HG03280 (cell line): ENCODE data around the gene UPK3B.
"Not testable (repeated sequence)": the region's sequence is repeated elsewhere in the genome, so short reads cannot be mapped to it uniquely, and the experiment has no call there.

Experiments
- ATAC-seq: cut with Tn5 transposase; IDR thresholded peaks from one replicate; pipeline ENCODE4 v1.9.1; 2021; ENCODE audit warnings: mild to moderate bottlenecking, moderate library complexity; ENCODE audit not compliant: unreplicated experiment

Gene UPK3B

DNA sequence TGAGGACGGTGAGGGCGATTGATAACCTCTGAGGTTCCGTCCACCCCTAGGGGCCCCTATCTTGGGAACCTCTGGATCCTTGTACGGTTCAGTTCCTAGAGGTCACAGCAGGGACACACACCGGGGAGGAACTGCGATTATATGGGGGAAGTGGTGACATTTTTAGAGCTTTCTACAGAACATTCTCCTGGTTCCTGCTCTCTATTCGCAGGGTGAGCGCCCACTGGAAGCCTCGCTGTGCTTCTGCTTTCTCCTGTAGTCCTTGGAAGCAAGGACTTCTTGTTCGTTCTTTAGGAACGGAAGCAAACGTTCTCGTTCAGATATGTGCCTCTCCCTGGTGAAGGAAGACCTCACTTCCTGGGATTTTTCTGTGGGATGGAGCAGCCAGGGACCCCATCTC is 22.4 kb upstream of the UPK3B start:
- not testable (repeated sequence) for ATAC-seq

DNA sequence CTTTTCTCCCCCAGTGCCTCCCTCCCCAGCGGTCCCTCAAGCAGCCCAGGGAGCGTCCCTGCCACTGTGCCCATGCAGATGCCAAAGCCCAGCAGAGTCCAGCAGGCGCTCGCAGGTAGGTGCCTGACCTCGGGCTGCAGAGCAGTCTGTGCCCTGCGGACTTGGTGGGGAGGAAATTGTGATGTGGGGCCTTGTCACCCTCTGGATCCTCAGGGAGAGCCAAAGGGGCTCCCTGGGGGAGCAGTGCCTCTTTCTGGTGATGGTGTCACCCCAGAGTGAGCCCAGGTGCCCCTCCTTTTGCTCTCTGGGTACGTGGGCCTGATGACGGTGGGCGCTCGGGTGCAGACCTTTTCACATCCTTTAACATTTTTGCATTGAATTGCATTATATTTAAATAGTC is 18.2 kb upstream of the UPK3B start:
- not testable (repeated sequence) for ATAC-seq

DNA sequence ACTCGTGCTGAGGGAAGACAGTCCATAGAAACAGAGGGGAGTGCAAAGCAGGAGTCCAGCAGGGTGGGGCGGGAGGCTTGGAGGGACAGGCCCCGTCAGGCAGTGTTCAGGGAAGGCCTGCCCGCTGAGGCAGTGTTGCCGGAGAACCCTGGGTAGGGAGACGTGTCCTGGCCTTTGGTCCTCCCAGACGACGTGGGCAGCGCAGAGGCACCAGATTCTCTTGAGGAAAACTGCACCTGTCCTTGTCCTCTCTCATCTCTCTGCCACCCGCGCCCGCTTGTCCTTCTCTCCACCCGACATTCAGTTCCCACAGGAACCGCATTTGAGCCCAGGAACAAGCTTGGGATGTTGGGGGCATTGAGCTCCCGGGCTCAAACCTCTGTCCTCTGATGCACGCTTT is 14.6 kb upstream of the UPK3B start:
- not testable (repeated sequence) for ATAC-seq

DNA sequence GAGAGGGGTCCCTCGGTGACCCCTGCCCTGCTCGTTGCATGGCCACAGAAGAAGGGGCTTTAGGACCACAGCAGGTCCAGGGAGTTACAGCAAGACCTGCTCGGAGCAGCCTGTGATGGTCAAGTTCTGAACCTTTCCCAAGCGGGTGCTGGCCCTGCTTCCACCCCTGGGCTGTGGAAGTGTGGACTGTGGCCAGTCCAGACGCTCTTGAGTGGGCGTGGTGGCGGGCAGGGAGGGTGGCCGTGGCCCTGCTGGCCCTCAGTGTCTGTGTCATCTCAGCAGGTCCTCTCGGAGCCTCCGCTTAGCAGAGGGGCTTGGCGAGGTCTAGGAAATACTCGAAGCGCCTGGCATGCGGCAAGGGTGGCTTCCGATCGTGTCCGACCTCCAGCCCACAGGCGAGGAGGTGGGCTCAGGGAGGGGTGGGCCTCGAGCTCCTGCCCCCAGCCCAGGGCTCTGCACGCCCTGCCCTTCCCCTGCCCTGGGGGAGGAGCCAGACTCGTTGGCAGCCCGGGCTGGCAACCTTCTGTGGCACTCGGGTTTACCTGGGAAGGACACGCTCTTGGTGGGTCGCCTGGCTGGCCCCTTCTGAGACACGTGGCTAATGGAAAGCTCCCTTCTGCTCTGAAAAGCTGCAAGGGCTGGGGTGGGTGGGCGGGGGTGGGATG is 12.3 kb upstream of the UPK3B start:
- ATAC-seq: not testable (repeated sequence)

DNA sequence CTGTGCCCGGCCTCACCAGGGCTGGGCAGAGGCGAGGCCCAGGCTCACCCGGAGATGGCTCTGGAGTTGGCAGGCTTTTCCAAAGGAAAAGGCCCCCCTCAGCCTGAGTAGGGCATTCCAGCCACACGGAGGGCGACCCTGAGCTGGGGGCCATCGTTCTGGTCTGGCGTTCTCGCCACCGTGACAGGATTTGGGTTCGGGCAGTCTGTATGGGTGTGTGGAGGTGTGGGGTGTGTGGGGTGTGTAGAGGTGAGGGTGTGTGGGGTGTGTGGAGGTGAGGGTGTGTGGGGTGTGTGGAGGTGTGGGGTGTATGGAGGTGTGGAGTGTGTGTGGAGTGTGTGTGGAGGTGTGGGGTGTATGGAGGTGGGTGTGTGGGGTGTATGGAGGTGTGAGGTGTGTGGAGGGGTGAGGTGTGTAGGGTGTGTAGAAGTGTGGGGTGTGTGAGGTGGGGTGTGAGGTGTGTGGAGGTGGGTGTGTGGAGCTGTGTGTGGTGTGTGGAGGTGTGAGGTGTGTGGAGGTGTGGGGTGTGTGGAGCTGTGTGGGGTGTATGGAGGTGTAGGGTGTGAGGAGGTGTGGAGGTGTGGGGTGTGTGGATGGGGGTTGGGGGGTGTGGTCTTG is 11.7 kb upstream of the UPK3B start:
- not testable (repeated sequence) for ATAC-seq

DNA sequence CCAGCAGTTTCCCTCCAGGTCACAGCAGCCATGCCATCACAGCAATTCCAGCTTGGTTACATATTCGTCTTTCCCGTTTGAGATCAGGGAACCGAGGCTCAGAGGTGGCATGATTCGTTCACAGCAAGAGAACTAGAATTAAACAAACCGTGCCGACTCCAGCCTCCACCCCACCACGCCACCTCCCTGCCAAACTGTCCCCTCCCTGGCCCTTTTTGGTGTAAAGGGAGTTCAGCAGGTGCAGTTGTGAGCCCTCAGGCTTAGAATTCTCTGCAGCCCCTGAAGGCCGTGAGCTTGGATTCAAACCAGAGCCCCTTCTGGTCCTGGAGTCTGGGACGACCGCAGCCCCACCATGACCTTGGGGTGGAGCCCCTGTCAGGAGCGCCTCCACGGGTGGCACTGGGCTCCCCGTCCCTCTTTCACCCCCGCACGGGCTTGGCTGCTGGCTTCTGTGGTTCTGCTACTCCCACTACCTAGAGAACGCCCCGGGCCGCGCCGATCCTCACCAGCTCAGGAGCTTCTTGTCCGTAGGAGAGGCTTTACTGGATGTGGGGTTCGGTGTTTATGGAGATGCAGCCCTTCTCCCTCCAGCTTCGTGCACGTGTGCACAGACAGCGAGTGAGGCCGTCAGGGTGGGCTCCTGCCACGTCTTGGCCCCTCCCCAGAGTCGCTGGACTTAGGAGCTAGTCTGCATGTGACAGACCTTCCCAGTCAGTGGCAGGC is 11.0 kb upstream of the UPK3B start:
- not testable (repeated sequence) for ATAC-seq

DNA sequence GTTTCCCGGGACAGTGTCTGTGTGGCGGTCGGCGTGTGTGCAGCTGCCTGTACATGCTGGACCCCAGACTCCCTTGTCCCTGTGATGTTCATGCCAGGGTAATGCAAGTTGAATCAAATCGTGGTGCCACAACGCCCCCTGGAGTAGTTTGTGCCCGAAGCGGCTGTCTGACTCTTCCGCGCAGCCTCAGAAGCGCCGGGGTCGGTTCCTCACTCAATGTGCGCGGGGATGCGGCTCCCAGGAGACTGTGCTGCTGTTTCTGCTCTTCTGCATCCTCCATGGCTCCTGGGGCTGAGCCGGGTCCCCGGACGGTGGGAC is 10.5 kb upstream of the UPK3B start:
- not testable (repeated sequence) for ATAC-seq

DNA sequence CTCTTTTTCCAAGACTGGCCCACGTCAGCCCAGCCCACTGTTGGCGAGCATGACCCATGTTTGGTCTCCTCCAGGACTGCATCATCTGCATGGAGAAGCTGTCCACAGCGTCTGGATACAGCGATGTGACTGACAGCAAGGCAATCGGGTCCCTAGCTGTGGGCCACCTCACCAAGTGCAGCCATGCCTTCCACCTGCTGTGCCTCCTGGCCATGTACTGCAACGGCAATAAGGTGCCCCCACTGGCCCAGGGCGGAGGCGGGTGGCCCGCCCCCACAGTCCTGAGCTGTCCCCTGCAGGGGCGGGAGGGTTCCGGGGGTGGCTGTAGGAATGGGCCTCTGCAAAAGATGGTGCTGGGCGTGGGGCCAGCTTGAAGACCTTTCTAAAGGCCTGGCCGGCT is 8.1 kb upstream of the UPK3B start:
- not testable (repeated sequence) for ATAC-seq

DNA sequence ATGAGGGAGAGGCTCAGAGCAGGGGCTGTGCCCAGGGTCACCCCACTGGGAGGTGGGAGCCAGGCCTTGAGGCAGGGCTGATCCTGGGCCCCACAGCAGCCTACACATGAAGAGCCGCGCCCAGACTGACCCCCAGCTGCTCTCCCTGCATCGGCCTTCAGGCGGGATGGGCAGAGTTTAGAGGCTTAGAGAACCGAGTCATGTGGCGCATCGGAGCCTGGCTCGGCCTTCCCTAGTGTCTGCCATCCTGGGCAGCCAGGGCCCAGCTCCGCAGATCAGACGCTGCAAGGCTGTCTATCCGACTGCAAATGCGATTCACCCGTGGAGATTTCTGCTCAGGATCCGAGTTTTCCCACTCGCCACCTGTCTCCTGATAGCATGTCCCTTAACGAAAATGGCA is 7.5 kb upstream of the UPK3B start:
- not testable (repeated sequence) for ATAC-seq

DNA sequence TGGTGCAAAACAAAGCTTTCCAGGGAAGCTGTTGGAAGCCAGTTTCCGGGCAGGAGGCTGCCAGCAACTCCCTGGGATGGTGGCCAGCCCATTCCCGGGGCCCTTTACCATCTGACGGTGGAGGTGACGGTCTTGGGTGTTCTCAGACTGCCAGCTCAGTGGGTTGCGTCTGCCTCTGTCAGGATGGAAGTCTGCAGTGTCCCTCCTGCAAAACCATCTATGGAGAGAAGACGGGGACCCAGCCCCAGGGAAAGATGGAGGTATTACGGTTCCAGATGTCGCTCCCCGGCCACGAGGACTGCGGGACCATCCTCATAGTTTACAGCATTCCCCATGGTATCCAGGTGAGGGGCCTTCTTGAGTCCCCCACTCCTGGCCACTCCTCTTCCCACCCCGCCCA is 7.1 kb upstream of the UPK3B start:
- not testable (repeated sequence) for ATAC-seq

DNA sequence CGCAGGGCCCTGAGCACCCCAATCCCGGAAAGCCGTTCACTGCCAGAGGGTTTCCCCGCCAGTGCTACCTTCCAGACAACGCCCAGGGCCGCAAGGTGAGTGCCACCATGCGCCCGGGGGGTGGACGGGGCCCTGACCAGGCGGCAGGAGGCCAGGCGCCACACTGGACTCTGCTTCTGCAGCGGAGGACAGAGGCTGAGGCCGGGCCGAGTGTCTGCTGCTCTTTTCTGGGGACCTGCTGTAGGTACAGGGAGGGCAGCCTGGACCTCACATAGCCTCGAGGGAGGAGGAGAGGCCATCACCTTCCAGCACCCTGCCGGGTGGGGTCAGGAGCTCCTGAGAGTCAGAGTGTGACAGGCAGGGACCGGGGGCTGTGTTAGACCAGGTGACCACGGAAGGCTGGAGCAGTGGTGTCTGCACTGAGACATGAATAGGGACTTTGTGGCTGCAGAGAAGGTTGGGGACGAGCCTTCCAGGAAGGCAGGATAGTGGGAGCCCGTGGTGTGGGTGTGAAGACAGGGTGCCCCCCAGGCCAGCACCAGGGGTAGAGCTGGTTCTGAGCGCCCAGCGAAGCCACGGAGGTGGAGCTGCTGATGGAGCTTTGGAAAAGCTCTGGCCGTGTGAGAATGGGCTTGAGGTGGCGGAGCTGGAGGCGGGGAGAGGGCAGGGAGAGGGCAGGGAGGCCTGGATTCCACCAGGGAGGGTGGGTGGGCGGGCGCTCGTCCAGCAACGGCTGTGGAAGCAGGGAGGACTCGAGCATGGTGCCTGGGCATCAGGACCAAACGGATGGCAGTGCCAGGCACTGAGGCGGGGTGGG is 5.8 kb upstream of the UPK3B start:
- not testable (repeated sequence) for ATAC-seq

DNA sequence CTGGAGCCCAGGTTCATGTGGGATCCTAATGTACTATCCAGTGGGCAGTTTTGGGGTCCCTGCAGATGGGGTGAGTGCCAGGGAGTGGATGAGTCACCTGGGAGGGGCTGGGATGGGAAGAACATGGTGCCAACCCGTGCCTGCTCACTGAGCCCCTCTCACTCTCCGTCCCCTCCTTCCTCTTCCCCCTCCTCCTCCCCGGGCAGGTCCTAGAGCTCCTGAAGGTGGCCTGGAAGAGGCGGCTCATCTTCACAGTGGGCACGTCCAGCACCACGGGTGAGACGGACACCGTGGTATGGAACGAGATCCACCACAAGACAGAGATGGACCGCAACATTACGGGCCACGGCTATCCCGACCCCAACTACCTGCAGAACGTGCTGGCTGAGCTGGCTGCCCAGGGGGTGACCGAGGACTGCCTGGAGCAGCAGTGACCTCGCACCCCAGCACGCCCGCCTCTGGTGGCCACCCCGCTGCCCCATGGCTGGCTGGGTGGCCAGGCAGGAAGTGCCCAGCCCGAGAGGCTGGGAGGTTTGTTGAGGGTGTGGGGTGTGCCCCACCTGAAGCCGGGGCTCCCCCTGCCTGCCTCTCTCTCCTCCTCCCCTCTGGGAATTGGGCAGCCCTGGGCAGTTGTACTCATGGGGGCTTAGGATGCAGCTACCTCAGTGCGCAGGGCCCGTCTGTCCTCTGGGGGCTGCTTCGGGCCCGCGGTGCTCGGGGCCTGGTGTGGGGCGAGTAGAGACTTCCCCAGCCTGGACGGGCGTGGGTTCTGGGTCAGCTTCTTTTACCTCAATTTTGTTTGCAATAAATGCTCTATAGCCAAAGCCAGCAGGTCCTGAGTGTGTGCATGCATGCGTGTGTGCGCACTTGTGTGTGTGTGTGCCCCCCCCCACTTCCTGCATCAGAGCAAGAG is 4.9 kb upstream of the UPK3B start:
- no peak for ATAC-seq

DNA sequence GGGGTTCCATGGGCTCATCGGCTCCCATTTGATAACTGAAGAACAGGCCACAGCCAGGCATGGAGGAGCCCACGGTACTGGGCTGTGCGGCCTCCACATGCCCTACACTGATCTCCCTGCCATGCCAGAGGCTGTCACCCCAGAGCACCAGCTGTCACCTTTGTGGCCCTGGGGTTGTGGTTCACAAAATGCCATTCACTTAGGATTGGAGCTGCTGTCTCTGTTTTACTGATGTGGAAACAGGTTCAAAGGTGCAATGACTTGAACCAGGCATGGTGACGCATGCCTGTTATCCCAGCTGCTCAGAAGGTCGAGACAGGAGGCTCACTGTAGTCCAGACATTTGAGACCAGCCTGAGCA is 4.3 kb upstream of the UPK3B start:
- no peak for ATAC-seq

DNA sequence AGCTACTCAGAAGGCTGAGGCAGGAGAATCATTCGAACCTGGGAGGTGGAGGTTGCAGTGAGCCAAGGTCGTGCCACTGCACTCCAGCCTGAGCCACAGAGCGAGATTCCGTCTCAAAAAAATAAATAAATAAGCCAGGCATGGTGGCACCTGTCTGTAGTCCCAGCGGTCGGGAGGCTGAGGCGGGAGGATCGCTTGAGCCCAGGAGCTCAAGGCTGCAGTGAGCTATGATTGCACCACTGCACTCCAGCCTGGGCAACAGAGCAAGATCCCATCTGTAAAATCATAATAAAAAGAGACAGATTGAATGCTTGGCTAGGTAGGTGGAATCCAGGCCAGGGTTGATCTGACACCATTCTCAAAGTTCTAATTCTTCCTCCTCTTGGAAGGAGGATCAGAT is 3.7 kb upstream of the UPK3B start:
- ATAC-seq: not testable (repeated sequence)

DNA sequence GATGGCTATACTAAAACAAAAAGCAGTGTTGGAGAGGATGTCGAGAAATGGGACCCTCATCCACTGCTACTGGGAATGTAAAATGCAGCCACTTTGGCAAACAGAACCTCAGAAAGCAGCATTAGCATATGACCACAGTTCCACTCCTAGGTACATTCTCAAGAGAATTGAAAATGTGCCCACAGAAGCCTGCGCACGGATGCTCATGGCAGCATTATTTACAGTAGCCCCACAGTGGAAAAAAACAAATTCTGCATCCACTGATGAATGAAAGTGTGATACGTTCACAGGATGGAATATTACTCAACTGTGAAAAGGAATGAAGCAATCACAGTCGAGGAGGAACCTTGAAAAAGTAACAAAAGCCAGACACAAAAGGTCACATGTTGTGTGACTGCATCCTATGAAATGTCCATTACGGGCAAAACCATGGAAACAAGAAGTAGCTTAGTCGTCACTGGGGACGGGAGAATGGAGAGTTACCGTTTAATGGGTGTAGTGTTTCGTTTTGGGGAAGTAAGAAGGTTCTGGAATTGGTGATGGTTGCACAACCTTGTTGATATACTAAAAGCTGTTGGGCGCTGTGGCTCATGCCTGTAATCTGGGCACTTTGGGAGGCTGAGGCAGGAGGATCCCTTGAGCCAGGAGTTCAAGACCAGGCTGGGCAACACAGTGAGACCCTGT is 2.5 kb upstream of the UPK3B start:
- no peak for ATAC-seq

DNA sequence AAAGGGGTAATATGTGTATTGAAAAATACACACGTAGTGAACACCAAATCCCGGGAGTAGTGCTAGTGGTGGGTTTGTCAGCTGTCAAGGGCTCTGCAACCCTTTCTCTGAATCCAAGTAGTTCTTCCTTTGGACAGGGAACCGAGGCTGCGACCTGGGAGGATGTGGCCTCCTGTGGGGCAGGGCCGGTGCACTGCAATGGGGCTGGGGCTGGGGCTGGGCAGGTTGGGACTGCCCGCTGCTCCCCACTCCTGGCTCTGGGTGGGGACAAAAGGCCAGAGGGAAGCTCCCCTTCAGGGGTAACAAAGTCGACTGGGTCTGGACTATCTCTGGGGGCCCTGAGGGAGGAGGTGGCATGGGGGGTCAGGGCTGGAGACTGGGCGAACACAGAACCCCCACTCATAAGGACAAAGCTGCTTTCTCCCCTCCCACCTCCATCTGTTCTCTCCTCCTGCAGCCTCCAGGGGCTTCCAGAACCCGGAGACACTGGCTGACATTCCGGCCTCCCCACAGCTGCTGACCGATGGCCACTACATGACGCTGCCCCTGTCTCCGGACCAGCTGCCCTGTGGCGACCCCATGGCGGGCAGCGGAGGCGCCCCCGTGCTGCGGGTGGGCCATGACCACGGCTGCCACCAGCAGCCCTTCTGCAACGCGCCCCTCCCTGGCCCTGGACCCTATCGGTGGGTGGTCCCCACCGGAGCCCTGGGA is 1.0 kb downstream of the UPK3B start:
- ATAC-seq: not testable (repeated sequence)

DNA sequence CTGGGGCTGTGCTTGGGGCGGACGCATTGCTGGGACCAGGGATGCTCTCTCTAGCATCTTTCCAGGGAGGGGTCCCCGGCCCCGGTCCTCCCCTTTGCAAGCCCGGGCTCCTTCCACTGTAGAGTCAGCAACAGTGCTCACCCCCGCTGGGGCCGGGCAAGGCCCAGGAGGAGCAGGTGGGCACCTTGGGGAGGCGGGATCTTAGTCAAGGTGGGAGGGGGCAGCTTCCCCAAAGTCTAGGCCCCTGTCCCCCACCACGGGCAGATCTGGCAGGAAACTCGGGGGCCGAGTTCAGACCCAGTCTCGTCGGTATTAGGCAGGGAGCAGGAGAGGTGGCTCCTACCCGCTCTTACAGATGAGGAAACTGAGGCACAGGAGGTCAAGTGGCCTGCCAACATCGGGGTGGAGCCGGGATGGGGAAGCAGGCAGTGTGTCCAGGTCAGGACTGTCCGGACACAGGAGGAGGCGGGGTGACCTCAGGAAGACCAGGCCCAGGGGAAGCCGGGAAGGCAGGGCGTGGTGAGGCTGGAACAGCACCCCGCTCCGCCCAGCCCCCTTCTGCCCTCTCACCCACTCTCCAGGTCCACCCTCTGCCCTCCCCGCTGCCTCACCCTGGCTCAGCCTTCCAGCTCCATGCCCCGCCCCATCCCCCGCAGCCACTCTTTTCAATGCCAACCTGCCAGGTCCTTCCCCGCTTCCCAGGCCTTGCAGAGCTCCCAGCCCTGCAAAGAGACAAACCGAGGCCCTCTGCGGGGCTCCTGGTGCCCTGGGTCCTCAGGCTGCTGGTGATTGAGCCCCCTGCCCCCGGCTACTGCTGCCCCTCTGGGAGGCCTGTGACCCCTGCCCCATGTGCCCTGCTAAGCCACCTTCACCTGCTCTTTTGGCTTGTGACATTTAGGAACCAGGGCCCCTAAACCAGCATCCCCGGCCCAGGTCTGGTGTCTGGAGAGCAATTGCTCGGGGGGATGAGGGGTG is 1.8 kb downstream of the UPK3B start:
- ATAC-seq: not testable (repeated sequence)
